Nephron progenitor cell (in vitro differentiated cells): Measurements from ENCODE around the gene F2.
A peak's percentile ranks its signal among the peaks of the same experiment; 100 is the strongest.

ENCODE experiments used
- DNase-seq: peaks from one replicate; pipeline ENCODE4 v3.0.0; 2021
- H3K27ac Mint-ChIP-seq: 2 replicates; pipeline ENCODE4 v1.8.0; 2021; ENCODE audit warnings: mild to moderate bottlenecking, moderate library complexity, mixed read lengths
- H3K27me3 Mint-ChIP-seq: 2 replicates; pipeline ENCODE4 v1.8.0; 2021; ENCODE audit warnings: mild to moderate bottlenecking, low read depth, mixed read lengths; ENCODE audit not compliant: poor library complexity
- H3K36me3 Mint-ChIP-seq: 2 replicates; pipeline ENCODE4 v1.8.0; 2021; ENCODE audit warnings: low read depth, mixed read lengths
- H3K4me1 Mint-ChIP-seq: 2 replicates; pipeline ENCODE4 v1.8.0; 2021; ENCODE audit warnings: mixed read lengths
- H3K4me3 Mint-ChIP-seq: 2 replicates; pipeline ENCODE4 v1.8.0; 2021; ENCODE audit warnings: mild to moderate bottlenecking, moderate library complexity, mixed read lengths
- H3K9me3 Mint-ChIP-seq: 2 replicates; pipeline ENCODE4 v1.8.0; 2021; ENCODE audit warnings: mild to moderate bottlenecking, moderate library complexity, mixed read lengths
- TF ChIP-seq, protein P1 (sequence below): fragments of 200-600 bp; sonication (generic); IDR thresholded peaks from 2 replicates; pipeline ENCODE4 v1.5.0; 2021; ENCODE audit warnings: antibody characterized with exemption

The F2 gene

DNA sequence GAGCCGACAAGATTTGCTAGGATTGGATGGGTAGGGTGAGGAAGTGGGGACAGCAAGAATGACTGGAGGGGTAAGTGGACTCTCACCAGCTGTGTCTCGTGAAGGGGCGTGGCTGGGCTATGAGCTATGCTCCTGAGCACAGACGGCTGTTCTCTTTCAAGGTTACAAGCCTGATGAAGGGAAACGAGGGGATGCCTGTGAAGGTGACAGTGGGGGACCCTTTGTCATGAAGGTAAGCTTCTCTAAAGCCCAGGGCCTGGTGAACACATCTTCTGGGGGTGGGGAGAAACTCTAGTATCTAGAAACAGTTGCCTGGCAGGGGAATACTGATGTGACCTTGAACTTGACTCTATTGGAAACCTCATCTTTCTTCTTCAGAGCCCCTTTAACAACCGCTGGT, 19.9 kb downstream of the F2 start:
- DNase-seq: no peak
- Mint-ChIP-seq H3K27ac (peak overlapping the region; percentile 52), H3K4me3 (no peak overlapping the region), H3K4me1 (no peaks in the 10 kb centered on the region), H3K27me3 (peaks cover 3% of the 10 kb centered on the region), H3K9me3 (no peaks in the 10 kb centered on the region), H3K36me3 (peaks cover 43% of the 10 kb centered on the region)
- TF ChIP-seq, protein P1, sequence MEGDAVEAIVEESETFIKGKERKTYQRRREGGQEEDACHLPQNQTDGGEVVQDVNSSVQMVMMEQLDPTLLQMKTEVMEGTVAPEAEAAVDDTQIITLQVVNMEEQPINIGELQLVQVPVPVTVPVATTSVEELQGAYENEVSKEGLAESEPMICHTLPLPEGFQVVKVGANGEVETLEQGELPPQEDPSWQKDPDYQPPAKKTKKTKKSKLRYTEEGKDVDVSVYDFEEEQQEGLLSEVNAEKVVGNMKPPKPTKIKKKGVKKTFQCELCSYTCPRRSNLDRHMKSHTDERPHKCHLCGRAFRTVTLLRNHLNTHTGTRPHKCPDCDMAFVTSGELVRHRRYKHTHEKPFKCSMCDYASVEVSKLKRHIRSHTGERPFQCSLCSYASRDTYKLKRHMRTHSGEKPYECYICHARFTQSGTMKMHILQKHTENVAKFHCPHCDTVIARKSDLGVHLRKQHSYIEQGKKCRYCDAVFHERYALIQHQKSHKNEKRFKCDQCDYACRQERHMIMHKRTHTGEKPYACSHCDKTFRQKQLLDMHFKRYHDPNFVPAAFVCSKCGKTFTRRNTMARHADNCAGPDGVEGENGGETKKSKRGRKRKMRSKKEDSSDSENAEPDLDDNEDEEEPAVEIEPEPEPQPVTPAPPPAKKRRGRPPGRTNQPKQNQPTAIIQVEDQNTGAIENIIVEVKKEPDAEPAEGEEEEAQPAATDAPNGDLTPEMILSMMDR: no peak

DNA sequence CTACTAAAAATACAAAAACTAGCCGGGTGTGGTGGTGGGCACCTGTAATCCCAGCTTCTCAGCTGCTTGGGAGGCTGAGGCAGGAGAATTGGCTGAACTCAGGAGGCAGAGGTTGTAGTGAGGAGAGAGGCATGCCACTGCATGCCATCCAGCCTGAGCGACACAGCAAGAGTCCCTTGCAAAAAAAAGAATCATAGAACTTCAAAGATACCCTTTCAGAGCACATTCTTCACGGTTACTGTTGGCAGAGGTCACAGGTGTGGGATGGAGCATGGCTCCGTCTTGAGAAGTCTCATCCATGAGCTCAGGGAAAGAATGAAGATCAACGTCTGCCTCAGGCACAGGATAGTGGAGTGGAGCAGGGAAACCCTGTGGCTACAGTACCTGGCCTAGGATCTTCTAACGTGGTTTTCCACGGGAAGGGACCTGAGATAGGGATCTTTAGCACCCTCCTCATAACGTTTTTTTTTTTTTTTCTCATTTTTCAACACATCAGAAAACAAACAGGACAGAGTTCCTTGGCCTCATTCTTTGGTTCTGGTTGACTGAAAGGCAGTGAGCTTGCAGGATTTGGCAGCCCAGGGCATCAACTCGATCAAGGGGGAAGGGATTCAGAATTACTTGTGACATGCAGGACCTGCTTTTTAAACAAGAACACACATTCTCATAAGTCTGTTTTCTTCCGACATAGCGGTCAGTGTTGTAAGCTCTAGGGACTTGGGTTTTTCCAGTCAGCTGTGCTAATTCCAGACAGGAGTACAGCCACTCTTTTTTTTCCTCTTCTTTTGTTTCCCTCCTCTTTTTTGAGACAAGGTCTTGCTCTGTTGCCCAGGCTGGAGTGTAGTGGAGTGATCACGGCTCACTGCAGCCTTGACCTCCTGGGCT, 22.8 kb downstream of the F2 start:
- Mint-ChIP-seq H3K9me3 (no peaks in the 10 kb centered on the region), H3K4me1 (no peaks in the 10 kb centered on the region), H3K27ac (peak overlapping the region; percentile 96), H3K4me3 (no peak overlapping the region), H3K36me3 (peaks cover 69% of the 10 kb centered on the region), H3K27me3 (peaks cover 3% of the 10 kb centered on the region)
- DNase-seq: no peak
- TF ChIP-seq, protein P1: no peak

DNA sequence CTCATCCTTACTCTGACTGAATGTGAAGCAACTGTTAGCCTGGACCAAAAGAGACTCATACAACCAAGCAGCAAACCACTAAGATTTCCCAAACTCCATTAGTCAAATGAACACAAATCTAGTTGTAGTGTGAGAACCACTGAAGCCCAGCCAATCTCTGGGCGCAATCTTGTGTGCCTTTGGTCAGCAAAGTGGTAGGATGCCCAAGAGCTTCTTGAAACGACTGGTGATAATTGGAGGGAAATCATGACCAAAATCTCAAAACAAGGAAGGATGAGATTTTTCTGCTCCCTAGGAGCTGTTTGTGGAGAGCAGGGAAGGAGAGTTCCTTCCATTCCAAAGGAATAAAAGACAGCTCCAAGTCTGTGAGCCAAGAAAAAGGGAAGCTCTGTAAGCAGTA, 24.0 kb downstream of the F2 start:
- Mint-ChIP-seq H3K36me3 (peaks cover 79% of the 10 kb centered on the region), H3K4me1 (no peaks in the 10 kb centered on the region), H3K9me3 (no peaks in the 10 kb centered on the region), H3K4me3 (no peak overlapping the region), H3K27me3 (peaks cover 3% of the 10 kb centered on the region), H3K27ac (peak overlapping the region; percentile 32)
- DNase-seq: no peak
- TF ChIP-seq, protein P1: no peak

DNA sequence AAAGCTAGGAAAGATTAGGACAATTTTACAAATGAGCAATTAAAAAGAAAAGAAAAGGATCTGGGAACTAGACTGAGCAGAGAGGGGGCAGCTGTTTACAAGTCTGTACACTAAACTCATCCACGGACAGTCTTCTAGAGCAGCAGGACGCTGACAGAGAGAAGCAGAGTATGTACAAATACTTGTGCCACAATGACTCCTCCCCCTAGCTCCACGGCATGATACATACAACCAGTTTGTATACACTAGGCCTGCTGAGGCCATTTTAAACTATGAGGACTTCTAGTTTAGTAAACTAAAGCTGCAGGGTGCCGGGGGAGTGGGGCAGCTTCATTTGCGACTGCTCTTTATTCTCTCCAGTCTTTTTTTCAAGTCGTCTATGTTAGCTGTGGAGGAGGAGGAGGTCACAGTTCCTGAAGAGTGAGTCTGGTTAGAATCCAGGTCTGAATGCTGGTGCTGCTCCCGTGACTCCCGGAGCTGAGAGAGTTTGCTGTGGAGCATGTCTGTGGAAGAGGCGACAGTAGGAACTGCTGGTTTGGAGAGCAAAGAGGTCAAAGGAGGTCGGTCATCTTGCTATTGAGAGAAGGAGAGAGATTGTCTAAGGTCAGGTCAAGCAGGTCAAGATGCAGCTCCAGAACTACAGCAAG, 24.8 kb downstream of the F2 start:
- Mint-ChIP-seq H3K36me3 (peaks cover 83% of the 10 kb centered on the region), H3K27ac (peak overlapping the region; percentile 58), H3K9me3 (no peaks in the 10 kb centered on the region), H3K4me1 (no peaks in the 10 kb centered on the region), H3K4me3 (no peak overlapping the region), H3K27me3 (peaks cover 3% of the 10 kb centered on the region)
- DNase-seq: no peak
- TF ChIP-seq, protein P1: no peak

DNA sequence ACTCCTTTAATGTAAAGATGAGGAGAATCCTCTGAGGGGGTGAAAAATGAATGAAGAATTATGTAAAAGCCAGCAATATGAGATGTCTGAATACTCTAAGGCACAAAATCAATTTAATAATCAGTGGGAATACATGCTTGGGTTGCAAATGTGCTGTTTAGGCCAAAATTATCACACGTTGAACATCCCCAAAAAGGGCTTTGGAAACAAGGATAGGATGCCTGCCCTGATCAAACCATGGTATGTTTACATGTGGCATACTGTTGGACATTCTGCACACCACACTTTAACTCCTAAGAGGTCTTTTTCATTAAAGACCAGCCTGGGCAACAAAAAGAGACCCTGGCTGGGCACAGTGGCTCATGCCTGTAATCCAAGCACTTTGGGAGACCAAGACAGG, 26.3 kb downstream of the F2 start:
- H3K9me3 Mint-ChIP-seq: no peaks in the 10 kb centered on the region
- no peak overlapping the region for H3K4me3 Mint-ChIP-seq
- TF ChIP-seq, protein P1: no peak
- H3K4me1 Mint-ChIP-seq: no peaks in the 10 kb centered on the region
- DNase-seq: no peak
- no peak overlapping the region for H3K27ac Mint-ChIP-seq
- no peaks in the 10 kb centered on the region for H3K27me3 Mint-ChIP-seq
- H3K36me3 Mint-ChIP-seq: peaks cover 84% of the 10 kb centered on the region
